ENCODE results near the gene PCDH9.

The PCDH9 gene

GRCh38 chr13:67003743-67004142 is 226.4 kb downstream of the PCDH9 start:
- TF ChIP-seq EZH2 (IDR thresholded peaks at IDR 0.05), result no peak
- TF ChIP-seq FOXP2 (optimal IDR thresholded peaks at IDR 0.05; ENCODE audit: control extremely low read depth, extremely low read length, insufficient read depth), result no peak
- no peak for TF ChIP-seq POLR2AphosphoS5 (IDR thresholded peaks at IDR 0.05; ENCODE audit: borderline replicate concordance, low read depth, low read length)
- H3K9ac ChIP-seq (ENCODE audit: insufficient read length), result no peak overlapping the region
- no peak overlapping the region for H3K4me3 ChIP-seq
- H3K36me3 ChIP-seq (ENCODE audit: insufficient read depth, low read length), result no peaks in the 10 kb centered on the region
- H3K27ac ChIP-seq, result no peak overlapping the region
- DNase-seq (ENCODE audit: low read depth, low spot score), result no peak
- H3K9me3 ChIP-seq (ENCODE audit: low read depth, low read length), result no peaks in the 10 kb centered on the region

- Histone ChIP-seq H3K9ac (ENCODE audit: insufficient read length) (no peak overlapping the region), H3K9me3 (ENCODE audit: low read depth, low read length) (no peaks in the 10 kb centered on the region), H3K4me3 (no peak overlapping the region), H3K27ac (no peak overlapping the region), H3K36me3 (ENCODE audit: insufficient read depth, low read length) (no peaks in the 10 kb centered on the region)
- DNase-seq (ENCODE audit: low read depth, low spot score), result no peak
- TF ChIP-seq POLR2AphosphoS5 (IDR thresholded peaks at IDR 0.05; ENCODE audit: borderline replicate concordance, low read depth, low read length) (no peak), EZH2 (IDR thresholded peaks at IDR 0.05) (no peak), FOXP2 (optimal IDR thresholded peaks at IDR 0.05; ENCODE audit: control extremely low read depth, extremely low read length, insufficient read depth) (no peak)
These were observed 228.8 kb downstream of the PCDH9 start for GRCh38 chr13:67001363-67001762.

DNA sequence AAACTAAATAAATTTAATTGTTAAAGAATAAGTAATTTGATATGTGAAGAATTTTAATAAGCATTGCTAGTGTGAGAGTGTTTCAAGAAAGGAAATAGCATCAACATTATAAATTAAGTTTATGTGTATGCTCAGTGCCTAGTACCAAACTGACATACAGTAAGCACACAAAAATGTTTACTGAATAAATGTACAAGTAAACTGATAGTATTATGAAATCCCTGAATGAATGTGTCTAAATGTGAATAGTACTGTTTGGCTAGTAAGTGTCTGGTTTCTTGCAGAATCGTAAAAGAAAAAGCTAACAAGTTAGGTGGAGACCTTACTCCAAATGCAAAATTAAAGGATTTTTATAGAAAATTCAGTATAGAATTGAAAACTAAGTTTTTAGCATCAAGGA is 233.6 kb downstream of the PCDH9 start:
- no peak for TF ChIP-seq EZH2 (IDR thresholded peaks at IDR 0.05)
- TF ChIP-seq FOXP2 (optimal IDR thresholded peaks at IDR 0.05; ENCODE audit: control extremely low read depth, extremely low read length, insufficient read depth), result no peak
- no peak for TF ChIP-seq POLR2AphosphoS5 (IDR thresholded peaks at IDR 0.05; ENCODE audit: borderline replicate concordance, low read depth, low read length)
- Histone ChIP-seq H3K4me3 (no peak overlapping the region), H3K9ac (ENCODE audit: insufficient read length) (no peak overlapping the region), H3K36me3 (ENCODE audit: insufficient read depth, low read length) (no peaks in the 10 kb centered on the region), H3K27ac (no peak overlapping the region), H3K9me3 (ENCODE audit: low read depth, low read length) (no peaks in the 10 kb centered on the region)
- no peak for DNase-seq (ENCODE audit: low read depth, low spot score)

GRCh38 chr13:66995203-66995611 is 234.9 kb downstream of the PCDH9 start:
- no peak for DNase-seq (ENCODE audit: low read depth, low spot score)
- no peak overlapping the region for H3K4me3 ChIP-seq
- TF ChIP-seq EZH2 (IDR thresholded peaks at IDR 0.05), result no peak
- no peak for TF ChIP-seq FOXP2 (optimal IDR thresholded peaks at IDR 0.05; ENCODE audit: control extremely low read depth, extremely low read length, insufficient read depth)
- no peak for TF ChIP-seq POLR2AphosphoS5 (IDR thresholded peaks at IDR 0.05; ENCODE audit: borderline replicate concordance, low read depth, low read length)
- no peak overlapping the region for H3K27ac ChIP-seq
- no peak overlapping the region for H3K9ac ChIP-seq (ENCODE audit: insufficient read length)
- no peaks in the 10 kb centered on the region for H3K36me3 ChIP-seq (ENCODE audit: insufficient read depth, low read length)
- H3K9me3 ChIP-seq (ENCODE audit: low read depth, low read length), result no peaks in the 10 kb centered on the region

GRCh38 chr13:66994517-66995202 is 235.5 kb downstream of the PCDH9 start:
- DNase-seq (ENCODE audit: low read depth, low spot score), result no peak
- no peaks in the 10 kb centered on the region for H3K9me3 ChIP-seq (ENCODE audit: low read depth, low read length)
- no peak overlapping the region for H3K4me3 ChIP-seq
- TF ChIP-seq POLR2AphosphoS5 (IDR thresholded peaks at IDR 0.05; ENCODE audit: borderline replicate concordance, low read depth, low read length), result no peak
- no peak for TF ChIP-seq FOXP2 (optimal IDR thresholded peaks at IDR 0.05; ENCODE audit: control extremely low read depth, extremely low read length, insufficient read depth)
- TF ChIP-seq EZH2 (IDR thresholded peaks at IDR 0.05), result no peak
- no peaks in the 10 kb centered on the region for H3K36me3 ChIP-seq (ENCODE audit: insufficient read depth, low read length)
- no peak overlapping the region for H3K9ac ChIP-seq (ENCODE audit: insufficient read length)
- H3K27ac ChIP-seq, result no peak overlapping the region

DNA sequence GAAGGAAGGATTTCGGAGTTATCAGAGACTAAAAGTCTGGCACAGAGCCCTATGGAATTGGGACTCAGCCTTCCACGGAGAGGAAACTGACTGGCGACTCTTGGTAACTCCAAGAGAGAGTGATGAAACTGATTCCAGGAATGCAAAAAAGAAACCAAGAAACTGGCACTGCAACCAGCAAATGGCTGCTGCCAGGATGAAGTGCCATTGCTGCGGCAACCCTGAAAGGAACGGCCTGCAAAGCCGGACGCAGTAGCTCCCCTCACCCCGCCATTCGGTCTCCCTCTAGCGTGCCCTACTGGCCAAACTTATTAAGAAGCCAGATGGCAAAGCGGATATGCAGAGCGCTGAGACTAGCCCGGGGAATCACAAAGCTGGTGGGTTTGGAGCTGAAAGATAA is 236.0 kb downstream of the PCDH9 start:
- Histone ChIP-seq H3K36me3 (ENCODE audit: insufficient read depth, low read length) (no peaks in the 10 kb centered on the region), H3K9me3 (ENCODE audit: low read depth, low read length) (no peaks in the 10 kb centered on the region), H3K27ac (no peak overlapping the region), H3K4me3 (no peak overlapping the region), H3K9ac (ENCODE audit: insufficient read length) (no peak overlapping the region)
- no peak for DNase-seq (ENCODE audit: low read depth, low spot score)
- TF ChIP-seq POLR2AphosphoS5 (IDR thresholded peaks at IDR 0.05; ENCODE audit: borderline replicate concordance, low read depth, low read length), result no peak
- TF ChIP-seq EZH2 (IDR thresholded peaks at IDR 0.05), result no peak
- TF ChIP-seq FOXP2 (optimal IDR thresholded peaks at IDR 0.05; ENCODE audit: control extremely low read depth, extremely low read length, insufficient read depth), result no peak

- TF ChIP-seq EZH2 (IDR thresholded peaks at IDR 0.05) (no peak), FOXP2 (optimal IDR thresholded peaks at IDR 0.05; ENCODE audit: control extremely low read depth, extremely low read length, insufficient read depth) (no peak), POLR2AphosphoS5 (IDR thresholded peaks at IDR 0.05; ENCODE audit: borderline replicate concordance, low read depth, low read length) (no peak)
- Histone ChIP-seq H3K4me3 (no peak overlapping the region), H3K9me3 (ENCODE audit: low read depth, low read length) (no peaks in the 10 kb centered on the region)
These were observed 237.4 kb downstream of the PCDH9 start for GRCh38 chr13:66992719-66993118.

GRCh38 chr13:66992183-66992582 is 238.0 kb downstream of the PCDH9 start:
- no peak for TF ChIP-seq FOXP2 (optimal IDR thresholded peaks at IDR 0.05; ENCODE audit: control extremely low read depth, extremely low read length, insufficient read depth)
- no peak for TF ChIP-seq POLR2AphosphoS5 (IDR thresholded peaks at IDR 0.05; ENCODE audit: borderline replicate concordance, low read depth, low read length)
- no peak for TF ChIP-seq EZH2 (IDR thresholded peaks at IDR 0.05)

More at GRCh38 chr13:66992719-66993118, 237.4 kb downstream of the PCDH9 start:
- DNase-seq (ENCODE audit: low read depth, low spot score), result no peak
- Histone ChIP-seq H3K36me3 (ENCODE audit: insufficient read depth, low read length) (no peaks in the 10 kb centered on the region), H3K9ac (ENCODE audit: insufficient read length) (no peak overlapping the region), H3K27ac (no peak overlapping the region)

DNA sequence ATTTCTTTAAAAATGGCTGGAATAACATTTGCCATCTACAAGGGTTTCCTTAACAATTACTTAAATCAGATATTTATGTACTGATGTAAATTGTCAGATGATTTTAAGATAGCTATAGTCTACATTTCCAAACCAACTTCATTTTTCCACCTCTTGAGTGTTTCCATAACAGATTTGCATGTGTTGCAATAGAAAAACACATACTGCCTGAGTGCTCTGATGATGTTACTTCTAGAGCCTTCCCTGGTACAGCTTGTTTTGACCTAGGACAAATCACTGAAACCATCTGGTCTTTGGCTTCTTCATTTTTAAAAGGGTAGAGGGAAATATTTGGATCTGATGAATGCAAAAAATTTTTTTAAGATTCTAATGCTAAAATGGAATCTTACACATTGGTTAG is 245.9 kb downstream of the PCDH9 start:
- Histone ChIP-seq H3K4me3 (no peak overlapping the region), H3K9ac (ENCODE audit: insufficient read length) (no peak overlapping the region), H3K9me3 (ENCODE audit: low read depth, low read length) (no peaks in the 10 kb centered on the region), H3K27ac (no peak overlapping the region), H3K36me3 (ENCODE audit: insufficient read depth, low read length) (no peaks in the 10 kb centered on the region)
- no peak for DNase-seq (ENCODE audit: low read depth, low spot score)
- TF ChIP-seq EZH2 (IDR thresholded peaks at IDR 0.05) (no peak), FOXP2 (optimal IDR thresholded peaks at IDR 0.05; ENCODE audit: control extremely low read depth, extremely low read length, insufficient read depth) (no peak), POLR2AphosphoS5 (IDR thresholded peaks at IDR 0.05; ENCODE audit: borderline replicate concordance, low read depth, low read length) (no peak)

More at GRCh38 chr13:66992183-66992582, 238.0 kb downstream of the PCDH9 start:
- H3K27ac ChIP-seq, result no peak overlapping the region
- no peak for DNase-seq (ENCODE audit: low read depth, low spot score)
- H3K9me3 ChIP-seq (ENCODE audit: low read depth, low read length), result no peaks in the 10 kb centered on the region
- H3K4me3 ChIP-seq, result no peak overlapping the region
- H3K9ac ChIP-seq (ENCODE audit: insufficient read length), result no peak overlapping the region
- H3K36me3 ChIP-seq (ENCODE audit: insufficient read depth, low read length), result no peaks in the 10 kb centered on the region
